SK-N-SH treated with all-trans-retinoic acid at 6 μM for 48 hours (cell line): ENCODE measurements around the gene SNX11.

Experiments
- ATAC-seq: fragments of 200-7000 bp; cut with Tn5 transposase; 3 replicates; pipeline ENCODE4 v1.9.1; 2020; ENCODE audit warnings: mild to moderate bottlenecking, moderate library complexity
- ARNTL ChIP-seq: fragments of 450-650 bp; formaldehyde crosslinking; IDR thresholded peaks from 2 replicates; pipeline ENCODE4 v1.5.0; 2020; ENCODE audit warnings: low read depth, mild to moderate bottlenecking, moderate library complexity, borderline replicate concordance
- BACH2 ChIP-seq: fragments of 250-450 bp; sonication (Bioruptor Pico); IDR thresholded peaks from 2 replicates; pipeline ENCODE4 v1.9.0; 2021; ENCODE audit warnings: mild to moderate bottlenecking, borderline replicate concordance
- CSDC2 ChIP-seq: fragments of 250-450 bp; sonication (Bioruptor Pico); IDR thresholded peaks from 2 replicates; pipeline ENCODE4 v1.5.0; 2020; ENCODE audit warnings: mild to moderate bottlenecking, moderate library complexity
- CSRNP3 ChIP-seq: fragments of 250-450 bp; sonication (Bioruptor Pico); IDR thresholded peaks from 2 replicates; pipeline ENCODE4 v1.5.1; 2021; ENCODE audit warnings: mild to moderate bottlenecking, moderate library complexity
- ESRRG ChIP-seq: fragments of 250-450 bp; sonication (Bioruptor Pico); IDR thresholded peaks from 2 replicates; pipeline ENCODE4 v1.6.1; 2021; ENCODE audit warnings: mild to moderate bottlenecking
- GLIS3 ChIP-seq: fragments of 250-450 bp; sonication (Bioruptor Pico); IDR thresholded peaks from 2 replicates; pipeline ENCODE4 v1.5.0; 2020; ENCODE audit warnings: mild to moderate bottlenecking, moderate library complexity
- ISL1 ChIP-seq: fragments of 250-450 bp; sonication (Bioruptor Pico); IDR thresholded peaks from 2 replicates; pipeline ENCODE4 v2.1.2; 2022; ENCODE audit warnings: mild to moderate bottlenecking, moderate library complexity
- OSR1 ChIP-seq: fragments of 250-450 bp; sonication (Bioruptor Pico); IDR thresholded peaks from 2 replicates; pipeline ENCODE4 v1.8.0; 2022; ENCODE audit warnings: moderate library complexity, mild to moderate bottlenecking, inconsistent platforms
- PATZ1 ChIP-seq: fragments of 250-450 bp; sonication (Bioruptor Pico); IDR thresholded peaks from 2 replicates; pipeline ENCODE4 v1.8.0; 2020; ENCODE audit warnings: mild to moderate bottlenecking, moderate library complexity, borderline replicate concordance
- RARB ChIP-seq: fragments of 250-450 bp; sonication (Bioruptor Pico); IDR thresholded peaks from 2 replicates; pipeline ENCODE4 v1.8.0; 2021; ENCODE audit warnings: mild to moderate bottlenecking, moderate library complexity
- SNAI2 ChIP-seq: fragments of 250-450 bp; sonication (Bioruptor Pico); IDR thresholded peaks from 2 replicates; pipeline ENCODE4 v1.5.0; 2020; ENCODE audit warnings: mild to moderate bottlenecking, moderate library complexity
- TCF4 ChIP-seq: fragments of 250-450 bp; sonication (Bioruptor Pico); IDR thresholded peaks from 2 replicates; pipeline ENCODE4 v1.8.0; 2021; ENCODE audit warnings: mild to moderate bottlenecking, moderate library complexity, borderline replicate concordance
- TOX ChIP-seq: fragments of 250-450 bp; sonication (Bioruptor Pico); IDR thresholded peaks from 2 replicates; pipeline ENCODE4 v1.8.0; 2021; ENCODE audit warnings: mild to moderate bottlenecking, moderate library complexity, borderline replicate concordance
- TSHZ2 ChIP-seq: fragments of 250-450 bp; sonication (Bioruptor Pico); IDR thresholded peaks from 2 replicates; pipeline ENCODE4 v1.5.0; 2020; ENCODE audit warnings: mild to moderate bottlenecking, moderate library complexity
- ZFP3 ChIP-seq: fragments of 250-450 bp; sonication (Bioruptor Pico); IDR thresholded peaks from 2 replicates; pipeline ENCODE4 v1.5.0; 2020; ENCODE audit warnings: mild to moderate bottlenecking, moderate library complexity
- ZFP30 ChIP-seq: fragments of 450-650 bp; formaldehyde crosslinking; IDR thresholded peaks from 2 replicates; pipeline ENCODE4 v1.5.0; 2022; ENCODE audit warnings: mild to moderate bottlenecking, moderate library complexity
- ZNF565 ChIP-seq: fragments of 450-650 bp; formaldehyde crosslinking; conservative IDR thresholded peaks from 2 replicates; pipeline ENCODE4 v1.5.0; 2020; ENCODE audit warnings: low read depth, mild to moderate bottlenecking, moderate library complexity
- ZNF70 ChIP-seq: fragments of 450-650 bp; formaldehyde crosslinking; IDR thresholded peaks from 2 replicates; pipeline ENCODE4 v1.5.0; 2020; ENCODE audit warnings: mild to moderate bottlenecking, moderate library complexity
- ZNF8 ChIP-seq: fragments of 450-650 bp; formaldehyde crosslinking; IDR thresholded peaks from 2 replicates; pipeline ENCODE4 v1.5.0; 2020; ENCODE audit warnings: mild to moderate bottlenecking, moderate library complexity
- TF ChIP-seq, protein P1 (sequence below): fragments of 250-450 bp; sonication (Bioruptor Pico); IDR thresholded peaks from 2 replicates; pipeline ENCODE4 v1.5.1; 2020; ENCODE audit warnings: low read depth, mild to moderate bottlenecking, moderate library complexity
- TF ChIP-seq, protein P2 (sequence below): fragments of 250-450 bp; sonication (Bioruptor Pico); IDR thresholded peaks from 2 replicates; pipeline ENCODE4 v1.8.0; 2021; ENCODE audit warnings: low read depth, mild to moderate bottlenecking, moderate library complexity, borderline replicate concordance

Gene SNX11

DNA sequence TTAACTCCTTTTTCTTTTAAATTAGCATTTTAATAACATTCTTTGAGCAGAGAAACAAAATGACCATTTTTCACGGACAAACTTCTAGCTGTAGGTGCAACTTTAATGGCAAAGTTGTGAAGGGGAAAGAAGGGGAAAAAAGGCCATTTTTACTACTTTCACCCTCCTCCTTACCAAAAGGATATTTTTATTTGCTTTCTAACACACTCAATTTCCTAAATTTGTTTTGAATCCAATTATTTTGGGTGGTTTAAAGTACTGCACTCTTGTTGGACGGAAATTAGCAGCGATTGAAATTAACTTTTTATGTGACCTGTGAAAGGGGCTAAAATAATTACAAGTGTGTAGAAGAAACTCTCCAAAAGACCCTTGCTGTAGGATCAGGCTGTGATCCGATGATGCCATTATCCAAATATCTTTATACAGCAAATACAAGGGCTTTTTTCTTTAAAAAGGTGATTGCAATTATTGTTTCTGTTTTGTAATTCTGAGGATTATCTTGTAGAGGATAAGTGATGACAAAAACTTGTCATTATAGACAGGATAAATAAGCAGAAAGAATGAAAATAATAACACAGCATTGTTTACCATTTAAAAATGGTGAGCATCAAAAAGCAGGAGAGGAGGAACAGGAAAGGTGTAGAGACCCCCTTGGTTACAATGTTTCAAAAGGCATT, 42.4 kb downstream of the SNX11 start:
- TF ChIP-seq ZNF8 (CRISPR knock-in tag) = no peak
- no peak for TF ChIP-seq ZFP3 (CRISPR knock-in tag)
- TF ChIP-seq TSHZ2 (CRISPR knock-in tag) = no peak
- TF ChIP-seq ZNF565 (CRISPR knock-in tag) = no peak
- TF ChIP-seq SNAI2 (CRISPR knock-in tag) = no peak
- TF ChIP-seq RARB (CRISPR knock-in tag) = no peak
- TF ChIP-seq OSR1 (CRISPR knock-in tag) = no peak
- TF ChIP-seq CSDC2 (CRISPR knock-in tag) = no peak
- no peak for TF ChIP-seq ARNTL (CRISPR knock-in tag)
- TF ChIP-seq, protein P1, sequence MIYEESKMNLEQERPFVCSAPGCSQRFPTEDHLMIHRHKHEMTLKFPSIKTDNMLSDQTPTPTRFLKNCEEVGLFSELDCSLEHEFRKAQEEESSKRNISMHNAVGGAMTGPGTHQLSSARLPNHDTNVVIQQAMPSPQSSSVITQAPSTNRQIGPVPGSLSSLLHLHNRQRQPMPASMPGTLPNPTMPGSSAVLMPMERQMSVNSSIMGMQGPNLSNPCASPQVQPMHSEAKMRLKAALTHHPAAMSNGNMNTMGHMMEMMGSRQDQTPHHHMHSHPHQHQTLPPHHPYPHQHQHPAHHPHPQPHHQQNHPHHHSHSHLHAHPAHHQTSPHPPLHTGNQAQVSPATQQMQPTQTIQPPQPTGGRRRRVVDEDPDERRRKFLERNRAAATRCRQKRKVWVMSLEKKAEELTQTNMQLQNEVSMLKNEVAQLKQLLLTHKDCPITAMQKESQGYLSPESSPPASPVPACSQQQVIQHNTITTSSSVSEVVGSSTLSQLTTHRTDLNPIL = no peak
- no peak for TF ChIP-seq TCF4 (CRISPR knock-in tag)
- no peak for TF ChIP-seq GLIS3
- no peak for TF ChIP-seq ISL1
- no peak for TF ChIP-seq ZNF70 (CRISPR knock-in tag)
- TF ChIP-seq, protein P2, sequence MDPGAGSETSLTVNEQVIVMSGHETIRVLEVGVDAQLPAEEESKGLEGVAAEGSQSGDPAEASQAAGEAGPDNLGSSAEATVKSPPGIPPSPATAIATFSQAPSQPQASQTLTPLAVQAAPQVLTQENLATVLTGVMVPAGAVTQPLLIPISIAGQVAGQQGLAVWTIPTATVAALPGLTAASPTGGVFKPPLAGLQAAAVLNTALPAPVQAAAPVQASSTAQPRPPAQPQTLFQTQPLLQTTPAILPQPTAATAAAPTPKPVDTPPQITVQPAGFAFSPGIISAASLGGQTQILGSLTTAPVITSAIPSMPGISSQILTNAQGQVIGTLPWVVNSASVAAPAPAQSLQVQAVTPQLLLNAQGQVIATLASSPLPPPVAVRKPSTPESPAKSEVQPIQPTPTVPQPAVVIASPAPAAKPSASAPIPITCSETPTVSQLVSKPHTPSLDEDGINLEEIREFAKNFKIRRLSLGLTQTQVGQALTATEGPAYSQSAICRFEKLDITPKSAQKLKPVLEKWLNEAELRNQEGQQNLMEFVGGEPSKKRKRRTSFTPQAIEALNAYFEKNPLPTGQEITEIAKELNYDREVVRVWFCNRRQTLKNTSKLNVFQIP (CRISPR knock-in tag) = no peak
- no peak for TF ChIP-seq ESRRG (CRISPR knock-in tag)
- no peak for TF ChIP-seq ZFP30 (CRISPR knock-in tag)
- no peak for TF ChIP-seq PATZ1 (CRISPR knock-in tag)
- ATAC-seq = no peak

DNA sequence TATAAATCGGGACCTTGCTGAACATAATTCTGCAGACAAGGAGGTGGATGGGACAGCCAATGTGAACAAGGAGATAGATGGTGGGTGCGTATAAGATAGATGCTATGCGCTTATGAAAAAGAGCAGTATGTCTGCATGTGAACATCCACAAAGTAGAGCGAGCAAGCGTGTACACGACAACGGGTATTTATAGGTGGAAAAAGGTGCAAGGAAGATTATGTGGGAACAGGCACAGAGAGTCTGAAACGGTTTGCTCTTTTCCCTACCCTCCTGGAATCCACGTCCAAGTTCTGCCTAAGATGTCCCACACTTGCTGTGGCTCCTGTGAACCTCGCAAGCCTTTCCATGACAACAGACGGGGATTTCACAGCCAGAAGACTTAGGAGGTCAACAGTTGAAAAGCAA, 43.0 kb downstream of the SNX11 start:
- TF ChIP-seq TOX (CRISPR knock-in tag) = no peak
- no peak for TF ChIP-seq CSDC2 (CRISPR knock-in tag)
- no peak for TF ChIP-seq ARNTL (CRISPR knock-in tag)
- TF ChIP-seq ISL1 = no peak
- no peak for TF ChIP-seq BACH2 (CRISPR knock-in tag)
- ATAC-seq = no peak

DNA sequence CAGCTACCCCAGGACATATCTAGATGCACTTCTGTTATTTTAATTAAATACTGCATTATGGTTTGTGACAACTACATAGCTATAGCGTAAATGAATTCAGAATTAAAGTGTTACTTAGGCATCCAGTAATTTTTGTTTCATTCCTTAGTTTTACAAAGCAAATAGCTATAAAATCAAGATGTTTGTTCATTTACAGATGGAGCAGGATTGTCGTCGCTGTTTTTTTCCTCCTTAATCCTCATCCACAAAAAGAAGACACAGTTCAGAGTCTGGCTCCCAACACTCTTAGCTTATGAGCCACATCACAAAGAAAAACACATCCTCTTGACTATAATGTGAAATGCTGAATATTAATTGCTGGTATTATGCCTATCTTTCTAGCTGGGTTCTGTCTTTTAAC, 43.7 kb downstream of the SNX11 start:
- ATAC-seq = no peak
- TF ChIP-seq CSRNP3 (CRISPR knock-in tag) = no peak
- no peak for TF ChIP-seq ZFP3 (CRISPR knock-in tag)
- TF ChIP-seq BACH2 (CRISPR knock-in tag) = no peak
- TF ChIP-seq, protein P1 = no peak
